NCI-H748 (cell line): ENCODE measurements around the gene TSPAN31.

Experiments
- DNase-seq: peaks from one replicate; lab custom pipeline; 2025; ENCODE audit not compliant: unreplicated experiment; lab: John Stamatoyannopoulos, UW

The TSPAN31 gene

GRCh38 chr12:57735198-57735855, 9.5 kb upstream of the TSPAN31 start:
- DNase-seq: peak; percentile 81

- peak; percentile 75 for DNase-seq
Measured at GRCh38 chr12:57735952-57736740, 8.7 kb upstream of the TSPAN31 start.

- peak; percentile 64 for DNase-seq
Measured at GRCh38 chr12:57736741-57737466, 7.9 kb upstream of the TSPAN31 start.

GRCh38 chr12:57737467-57738460, 7.1 kb upstream of the TSPAN31 start:
- DNase-seq: peak; percentile 56

GRCh38 chr12:57738661-57739237, 6.1 kb upstream of the TSPAN31 start, which contains the start of gene AGAP2:
AGAP2 (minus strand) TSS chr12:57738742; CDS start chr12:57738246, 496 bp downstream.
- no peak for DNase-seq

GRCh38 chr12:57739387-57739786, 5.5 kb upstream of the TSPAN31 start:
- peak; percentile 17 for DNase-seq

- DNase-seq: no peak
Measured at GRCh38 chr12:57739914-57740538, 4.8 kb upstream of the TSPAN31 start.

GRCh38 chr12:57740656-57741412, 4.0 kb upstream of the TSPAN31 start:
- DNase-seq: peak; percentile 57

- no peak for DNase-seq
Measured at GRCh38 chr12:57741413-57741789, 3.4 kb upstream of the TSPAN31 start.

GRCh38 chr12:57741844-57742738, 2.7 kb upstream of the TSPAN31 start:
- DNase-seq: no peak

GRCh38 chr12:57743769-57744168, 1.1 kb upstream of the TSPAN31 start:
- DNase-seq: no peak

- peak; percentile 90 for DNase-seq
Measured at GRCh38 chr12:57744194-57744776, 554 bp upstream of the TSPAN31 start.

GRCh38 chr12:57745485-57745881, 644 bp downstream of the TSPAN31 start:
- peak; percentile 38 for DNase-seq

GRCh38 chr12:57746025-57746424, 1.2 kb downstream of the TSPAN31 start:
- no peak for DNase-seq

- no peak for DNase-seq
Measured at GRCh38 chr12:57749061-57749460, 4.2 kb downstream of the TSPAN31 start.

GRCh38 chr12:57750561-57751431, 6.0 kb downstream of the TSPAN31 start:
- no peak for DNase-seq

- peak; percentile 37 for DNase-seq
Measured at GRCh38 chr12:57751432-57751787, 6.6 kb downstream of the TSPAN31 start.
